Adrenal gland (tissue), 12 donors: ENCODE results near the gene PLXNA4. TPM values are rescaled to one million over a fixed set of nuclear protein-coding genes. Genes with fewer than 3 reads are reported as not detected.

Experiments used
- DNase-seq, 7 donors: peaks; one replicate each; pipeline ENCODE4 v3.0.0-alpha.2; 2019 to 2020
- H3K27ac ChIP-seq, 5 donors: fragments of 200-600 bp; sonication (generic) in 4 of 5; 1 replicate in 3 of 5; 2 replicates in 2 of 5; pipeline versions ENCODE4 v1.5.1 to v1.8.0; 2016 to 2020; ENCODE audit warnings: mild to moderate bottlenecking in 1 of 5
- H3K27me3 ChIP-seq: fragments of 200-600 bp; 2 replicates; pipeline ENCODE4 v1.8.0; 2021
- H3K36me3 ChIP-seq, 2 donors: fragments of 200-600 bp; replicated peaks in 1 of 2; 1 replicate in 1 of 2; 2 replicates in 1 of 2; pipeline versions ENCODE4 v1.5.1 to v1.8.0; 2018 to 2022
- H3K4me1 ChIP-seq, 2 donors: fragments of 200-600 bp; replicated peaks in 1 of 2; 1 replicate in 1 of 2; 2 replicates in 1 of 2; pipeline versions ENCODE4 v1.5.1 to v1.8.0; 2018 to 2021
- H3K4me3 ChIP-seq, 4 donors: fragments of 200-600 bp; sonication (generic) in 3 of 4; one replicate each; pipeline ENCODE4 v1.5.1; 2016 to 2018
- H3K9me3 ChIP-seq, 3 donors: fragments of 200-600 bp; sonication (generic) in 1 of 3; replicated peaks in 1 of 3; 1 replicate in 2 of 3; 2 replicates in 1 of 3; pipeline versions ENCODE4 v1.5.1 to v1.8.0; 2016 to 2021
- CTCF ChIP-seq, 6 experiments: fragments of 450-650 bp in 4 of 6; fragments of 200-600 bp in 2 of 6; sonication (generic) in 1 of 6; IDR thresholded peaks; 1 replicate in 5 of 6; 2 replicates in 1 of 6; pipeline versions ENCODE4 v1.5.1 to v1.8.0; 2016 to 2021; ENCODE audit warnings: antibody characterized with exemption in 6 of 6, mild to moderate bottlenecking in 2 of 6, moderate library complexity in 1 of 6
- POLR2A ChIP-seq, 2 donors: fragments of 450-650 bp; IDR thresholded peaks; one replicate each; pipeline ENCODE4 v1.6.1; 2017; ENCODE audit warnings: antibody characterized with exemption in 2 of 2, mild to moderate bottlenecking in 2 of 2, moderate library complexity in 1 of 2
- WGBS, 4 donors: extraction: QIAGEN DNeasy Blood & Tissue Kit in 2 of 4; methylation state at CpG; one replicate each; pipeline versions ENCODE4 v1.1.5 to v1.1.7; 2013 to 2017; 5-methylcytosine and 5-hydroxymethylcytosine counted together
- intact Hi-C, 2 donors: fragments of 100-400 bp; cut with DNase I; formaldehyde crosslinking; loops; one replicate each; pipeline versions ENCODE4 v1.14.1 to v1.15.0; 2022 to 2023
- polyA plus RNA-seq, 3 donors: library from polyadenylated mRNA; stranded (reverse); fragments of 200-250 nt in 2 of 3; fragments of 350-450 nt in 1 of 3; fragmentation: Illumina TruSeq in 1 of 3; extraction: RNeasy Lipid Tissue Mini Kit (QIAGEN cat#74804) in 1 of 3; gene quantifications; one replicate each; pipeline ENCODE4 v1.2.3, GENCODE V29; 2013 to 2014
- total RNA-seq, 9 donors: library from RNA; depleted of rRNA in 4 of 9; stranded (reverse); fragments of >200 nt in 4 of 9; fragments of 120-200 nt in 1 of 9; fragmentation: NEBNext Ultra II Directional in 1 of 9; extraction: Animal tissue kit (Norgen Biotek cat#: 25700) in 1 of 9; gene quantifications; one replicate each; pipeline versions ENCODE4 v1.1.0 to v1.2.4, GENCODE V29; 2013 to 2023
- donor health status: healthy with polysubstance abuse.
- donor health status: Bipolar disorder and iron deficiency.
- donor health status: DM: yes; HTN: yes; CAD: no.
- donor health status: DM: no; HTN: no; CAD: no.
- donor health status: DM: no; HTN: no; CAD: no.
- donor health status: DM: yes; HTN: yes; CAD: no.

PLXNA4 gene
- total and polyA plus RNA-seq, 12 donors: 0.99 to 10.7 (median 3.6) TPM

GRCh38 chr7:132395361-132395760 is 180.9 kb downstream of the PLXNA4 start:
- no peaks in the 10 kb centered on the region for H3K9me3 ChIP-seq
- no peaks in the 10 kb centered on the region for H3K27me3 ChIP-seq
- no peak overlapping the region for H3K4me3 ChIP-seq
- no peak for DNase-seq
- H3K4me1 ChIP-seq: no peaks in the 10 kb centered on the region
- intact Hi-C loops: no loop called here
- TF ChIP-seq CTCF (IDR thresholded peaks at IDR 0.05) (no peak), POLR2A (IDR thresholded peaks at IDR 0.05) (no peak)
- no peaks in the 10 kb centered on the region for H3K36me3 ChIP-seq
- H3K27ac ChIP-seq: no peak overlapping the region
- WGBS, 4 donors: 87 to 96% (median 91%) methylated on average over 3 to 4 of the region's 4 CpGs

GRCh38 chr7:132394283-132395198 is 181.7 kb downstream of the PLXNA4 start:
- Histone ChIP-seq H3K4me3 (no peak overlapping the region), H3K9me3 (no peaks in the 10 kb centered on the region), H3K27ac (no peak overlapping the region), H3K27me3 (no peaks in the 10 kb centered on the region), H3K4me1 (no peaks in the 10 kb centered on the region), H3K36me3 (no peaks in the 10 kb centered on the region)
- intact Hi-C loops: no loop called here
- DNase-seq: no peak
- 79 to 89% (median 85%) methylated on average over 5 to 7 of the region's 7 CpGs for WGBS, 4 donors
- TF ChIP-seq CTCF (IDR thresholded peaks at IDR 0.05) (peak in 2 of 6 experiments; percentile 15 to 18), POLR2A (IDR thresholded peaks at IDR 0.05) (no peak)

- Histone ChIP-seq H3K9me3 (no peaks in the 10 kb centered on the region), H3K4me1 (no peaks in the 10 kb centered on the region), H3K4me3 (no peak overlapping the region), H3K27me3 (no peaks in the 10 kb centered on the region), H3K36me3 (no peaks in the 10 kb centered on the region), H3K27ac (no peak overlapping the region)
- DNase-seq: peak; percentile 22 to 65 (median 48)
- 48 to 60% (median 56%) methylated on average over 8 to 9 of the region's 9 CpGs for WGBS, 4 donors
- TF ChIP-seq CTCF (IDR thresholded peaks at IDR 0.05): no peak
- no peak for TF ChIP-seq POLR2A (IDR thresholded peaks at IDR 0.05)
- intact Hi-C loops: no loop called here
Observed at GRCh38 chr7:132393789-132394261, 182.4 kb downstream of the PLXNA4 start.

GRCh38 chr7:132392713-132393112 is 183.6 kb downstream of the PLXNA4 start:
- WGBS, 4 donors: 90 to 95% (median 93%) methylated on average over 8 of the region's 8 CpGs
- intact Hi-C loops: no loop called here
- no peaks in the 10 kb centered on the region for H3K27me3 ChIP-seq
- H3K27ac ChIP-seq: no peak overlapping the region
- no peaks in the 10 kb centered on the region for H3K36me3 ChIP-seq
- H3K9me3 ChIP-seq: no peaks in the 10 kb centered on the region
- H3K4me3 ChIP-seq: no peak overlapping the region
- no peak for DNase-seq
- TF ChIP-seq CTCF (IDR thresholded peaks at IDR 0.05) (no peak), POLR2A (IDR thresholded peaks at IDR 0.05) (no peak)
- no peaks in the 10 kb centered on the region for H3K4me1 ChIP-seq
